HepG2 (cell line): ENCODE measurements around the gene MAP3K4. TPM values are rescaled to one million over a fixed set of nuclear protein-coding genes. Genes with fewer than 3 reads are reported as not detected.

Experiments used
- BHLHE40 ChIP-seq: IDR thresholded peaks from 2 replicates; pipeline ENCODE4 v1.6.1; 2011; ENCODE audit warnings: low read length, improper control_type of control experiment
- CEBPG ChIP-seq: IDR thresholded peaks from 2 replicates; pipeline ENCODE4 v1.6.1; 2016
- GRHL1 ChIP-seq: sonication (generic); formaldehyde crosslinking; conservative IDR thresholded peaks from 2 replicates; pipeline ENCODE4 v1.8.0; 2022; ENCODE audit warnings: missing genetic modification reagents
- HMGXB4 ChIP-seq, 2 experiments: sonication (generic) in 1 of 2; formaldehyde crosslinking in 1 of 2; IDR thresholded peaks; 2 replicates each; pipeline versions ENCODE4 v1.4.0 to v1.6.1; 2018 to 2020; ENCODE audit warnings: missing genetic modification reagents in 2 of 2, borderline replicate concordance in 1 of 2, low read depth in 1 of 2, mild to moderate bottlenecking in 1 of 2, missing biosample characterization in 1 of 2
- IKZF4 ChIP-seq: sonication (generic); formaldehyde crosslinking; IDR thresholded peaks from 2 replicates; pipeline ENCODE4 v1.5.1; 2020; ENCODE audit warnings: borderline replicate concordance, mild to moderate bottlenecking, low read depth, missing genetic modification reagents; ENCODE audit errors: not compliant biosample characterization
- KLF16 ChIP-seq, 2 experiments: sonication (generic) in 1 of 2; formaldehyde crosslinking in 1 of 2; IDR thresholded peaks; 2 replicates each; pipeline versions ENCODE4 v1.6.1 to v1.8.0; 2016 to 2023; ENCODE audit warnings: missing genetic modification reagents in 2 of 2, missing compliant biosample characterization in 1 of 2
- MTERF4 ChIP-seq: sonication (generic); formaldehyde crosslinking; IDR thresholded peaks from 2 replicates; pipeline ENCODE4 v1.8.0; 2023; ENCODE audit warnings: mild to moderate bottlenecking, missing genetic modification reagents
- MXD1 ChIP-seq: sonication (generic); formaldehyde crosslinking; IDR thresholded peaks from 2 replicates; pipeline ENCODE4 v1.4.0; 2020; ENCODE audit warnings: mild to moderate bottlenecking, missing genetic modification reagents
- THAP11 ChIP-seq: IDR thresholded peaks from 2 replicates; pipeline ENCODE4 v1.6.1; 2016; ENCODE audit warnings: missing biosample characterization, missing genetic modification reagents
- ZNF234 ChIP-seq: sonication (generic); formaldehyde crosslinking; conservative IDR thresholded peaks from 2 replicates; pipeline ENCODE4 v1.5.1; 2020; ENCODE audit warnings: mild to moderate bottlenecking, missing genetic modification reagents
- ZNF276 ChIP-seq: sonication (generic); formaldehyde crosslinking; IDR thresholded peaks from 2 replicates; pipeline ENCODE4 v1.4.0; 2020; ENCODE audit warnings: mild to moderate bottlenecking, low read depth, missing genetic modification reagents
- ZNF317 ChIP-seq: sonication (generic); formaldehyde crosslinking; IDR thresholded peaks from 2 replicates; pipeline ENCODE4 v1.5.0; 2020; ENCODE audit warnings: mild to moderate bottlenecking, missing genetic modification reagents
- ZNF512B ChIP-seq: sonication (generic); formaldehyde crosslinking; IDR thresholded peaks from 2 replicates; pipeline ENCODE4 v1.5.1; 2020; ENCODE audit warnings: missing genetic modification reagents, mild to moderate bottlenecking, borderline replicate concordance
- ZNF549 ChIP-seq: sonication (generic); formaldehyde crosslinking; IDR thresholded peaks from 2 replicates; pipeline ENCODE4 v1.5.0; 2020; ENCODE audit warnings: missing genetic modification reagents
- ZNF672 ChIP-seq: sonication (generic); formaldehyde crosslinking; IDR thresholded peaks from 2 replicates; pipeline ENCODE4 v1.8.1; 2022; ENCODE audit warnings: missing genetic modification reagents
- ZNF674 ChIP-seq: sonication (generic); formaldehyde crosslinking; IDR thresholded peaks from 2 replicates; pipeline ENCODE4 v1.5.0; 2020; ENCODE audit warnings: low read depth, mild to moderate bottlenecking, missing genetic modification reagents
- ZNF75D ChIP-seq: sonication (generic); formaldehyde crosslinking; IDR thresholded peaks from 2 replicates; pipeline ENCODE4 v1.8.1; 2023; ENCODE audit warnings: missing genetic modification reagents, mild to moderate bottlenecking, borderline replicate concordance
- ZNF768 ChIP-seq: sonication (generic); formaldehyde crosslinking; IDR thresholded peaks from 2 replicates; pipeline ENCODE4 v1.4.0; 2020; ENCODE audit warnings: missing genetic modification reagents
- ZNF841 ChIP-seq: sonication (generic); formaldehyde crosslinking; IDR thresholded peaks from 2 replicates; pipeline ENCODE4 v1.8.1; 2023; ENCODE audit warnings: missing genetic modification reagents, borderline replicate concordance
- polyA plus RNA-seq, 8 experiments: library from polyadenylated mRNA; depleted of rRNA in 3 of 8; stranded (reverse) in 7 of 8; unstranded in 1 of 8; fragments of >200 nt; fragmentation: Illumina TruSeq in 4 of 8; extraction: Trizol in 4 of 8; gene quantifications; 2 replicates each; pipeline versions ENCODE4 v1.2.1 to v1.2.3, GENCODE V29; 2011 to 2016; ENCODE audit warnings: low read depth in 4 of 8, missing spikeins in 1 of 8, mixed read lengths in 1 of 8; ENCODE audit not compliant: insufficient read depth in 1 of 8
- total RNA-seq, 5 experiments: library from RNA; depleted of rRNA; stranded (reverse); fragments of >200 nt; fragmentation: Illumina TruSeq; extraction: Trizol; gene quantifications; 2 replicates each; pipeline ENCODE4 v1.2.3, GENCODE V29; 2016; ENCODE audit warnings: low read depth in 1 of 5

MAP3K4 gene
- total and polyA plus RNA-seq, 2 of the 13 experiments (the other 11 are each of a cell fraction or from before 2014, with no cell fraction given) = 12.9 to 33.6 TPM

- TF ChIP-seq ZNF768 (peak; percentile 5; the same call in 1 of the 2 replicates), GRHL1 (CRISPR knock-in tag) (no peak), ZNF276 (CRISPR knock-in tag) (no peak), IKZF4 (CRISPR knock-in tag) (peak; percentile 34), MTERF4 (CRISPR knock-in tag) (peak; percentile 92), ZNF674 (0 out of 2 replicates have a peak, but pooled peaks have one; percentile 30), ZNF549 (no peak), MXD1 (peak; percentile 58), ZNF317 (CRISPR knock-in tag) (no peak), BHLHE40 (no peak), ZNF512B (CRISPR knock-in tag) (no peak), KLF16 (CRISPR knock-in tag; IDR thresholded peaks at IDR 0.05) (peak in 1 of 2 experiments; percentile 63; a peak in 1 of 4 replicates), CEBPG (CRISPR knock-in tag) (no peak), ZNF672 (CRISPR knock-in tag) (no peak), HMGXB4 (CRISPR knock-in tag; IDR thresholded peaks at IDR 0.05; ENCODE audit: borderline replicate concordance in 1 of 2, low read depth in 1 of 2) (peak; percentile 61 to 93), THAP11 (peak; percentile 88), ZNF841 (no peak), ZNF234 (CRISPR knock-in tag) (0 out of 2 replicates have a peak, but pooled peaks have one; percentile 70), ZNF75D (CRISPR knock-in tag) (no peak)
Measured at GRCh38 chr6:160991406-160992060, at the start of gene MAP3K4 (continued).
